ENCODE measurements around the gene C1orf198.

Gene C1orf198

DNA sequence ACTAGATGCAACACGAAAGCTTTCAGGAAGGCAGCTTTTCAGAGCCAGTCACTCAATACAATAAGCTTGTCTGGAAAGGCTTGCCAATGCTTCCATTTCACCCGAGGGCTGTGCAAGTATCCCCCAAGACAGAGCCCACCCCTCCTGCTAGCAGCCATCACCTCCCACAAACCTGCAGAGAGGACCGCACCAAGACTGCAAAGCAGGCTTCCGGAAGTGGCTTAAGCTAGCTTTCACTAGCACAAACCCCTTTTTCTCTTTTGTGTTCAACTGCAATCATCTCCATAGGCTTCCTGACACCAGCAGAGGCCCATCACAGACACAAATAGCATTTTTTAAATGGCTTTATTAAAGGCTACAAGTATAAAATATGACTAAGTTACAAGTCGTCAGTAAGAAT, 31.5 kb downstream of the C1orf198 start:
- no peak overlapping the region for H3K4me3 ChIP-seq (replicated peaks in 1 of 2; ENCODE audit: low read depth in 2 of 2, low read length in 2 of 2)
- TF ChIP-seq, protein P1, sequence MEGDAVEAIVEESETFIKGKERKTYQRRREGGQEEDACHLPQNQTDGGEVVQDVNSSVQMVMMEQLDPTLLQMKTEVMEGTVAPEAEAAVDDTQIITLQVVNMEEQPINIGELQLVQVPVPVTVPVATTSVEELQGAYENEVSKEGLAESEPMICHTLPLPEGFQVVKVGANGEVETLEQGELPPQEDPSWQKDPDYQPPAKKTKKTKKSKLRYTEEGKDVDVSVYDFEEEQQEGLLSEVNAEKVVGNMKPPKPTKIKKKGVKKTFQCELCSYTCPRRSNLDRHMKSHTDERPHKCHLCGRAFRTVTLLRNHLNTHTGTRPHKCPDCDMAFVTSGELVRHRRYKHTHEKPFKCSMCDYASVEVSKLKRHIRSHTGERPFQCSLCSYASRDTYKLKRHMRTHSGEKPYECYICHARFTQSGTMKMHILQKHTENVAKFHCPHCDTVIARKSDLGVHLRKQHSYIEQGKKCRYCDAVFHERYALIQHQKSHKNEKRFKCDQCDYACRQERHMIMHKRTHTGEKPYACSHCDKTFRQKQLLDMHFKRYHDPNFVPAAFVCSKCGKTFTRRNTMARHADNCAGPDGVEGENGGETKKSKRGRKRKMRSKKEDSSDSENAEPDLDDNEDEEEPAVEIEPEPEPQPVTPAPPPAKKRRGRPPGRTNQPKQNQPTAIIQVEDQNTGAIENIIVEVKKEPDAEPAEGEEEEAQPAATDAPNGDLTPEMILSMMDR (IDR thresholded peaks at IDR 0.05; ENCODE audit: low read depth, low read length) = no peak
- DNase-seq (ENCODE audit: low read depth in 2 of 2) = no peak

DNA sequence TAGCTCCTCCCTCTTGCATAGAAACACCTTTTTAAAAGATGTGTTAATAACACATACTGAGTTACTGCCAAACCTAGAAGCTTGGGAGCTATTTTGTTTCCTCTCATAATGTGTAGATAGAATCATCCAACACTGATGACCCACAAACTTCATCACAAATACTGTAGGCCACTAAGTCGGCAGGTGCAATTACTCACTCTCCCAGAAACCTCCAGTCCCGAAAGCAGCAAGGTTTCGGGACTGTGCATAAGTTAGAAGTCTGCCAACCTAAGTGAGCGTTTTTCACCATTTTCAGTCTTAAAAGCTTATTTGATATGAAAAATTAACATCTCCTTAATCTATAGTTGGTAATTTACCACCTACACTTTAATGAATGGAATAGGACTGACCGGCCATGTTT, 32.0 kb downstream of the C1orf198 start:
- TF ChIP-seq, protein P1 (IDR thresholded peaks at IDR 0.05; ENCODE audit: low read depth, low read length) = no peak
- DNase-seq (ENCODE audit: low read depth in 2 of 2) = no peak
- H3K4me3 ChIP-seq (replicated peaks in 1 of 2; ENCODE audit: low read depth in 2 of 2, low read length in 2 of 2) = no peak overlapping the region

GRCh38 chr1:230834292-230834691, 34.0 kb downstream of the C1orf198 start:
- H3K4me3 ChIP-seq (replicated peaks in 1 of 2; ENCODE audit: low read depth in 2 of 2, low read length in 2 of 2) = no peak overlapping the region
- peak in 1 of 2 donors; percentile 30 for DNase-seq (ENCODE audit: low read depth in 2 of 2)
- TF ChIP-seq, protein P1 (IDR thresholded peaks at IDR 0.05; ENCODE audit: low read depth, low read length) = no peak

GRCh38 chr1:230833511-230833910, 34.8 kb downstream of the C1orf198 start:
- TF ChIP-seq, protein P1 (IDR thresholded peaks at IDR 0.05; ENCODE audit: low read depth, low read length) = no peak
- no peak for DNase-seq (ENCODE audit: low read depth in 2 of 2)
- no peak overlapping the region for H3K4me3 ChIP-seq (replicated peaks in 1 of 2; ENCODE audit: low read depth in 2 of 2, low read length in 2 of 2)

DNA sequence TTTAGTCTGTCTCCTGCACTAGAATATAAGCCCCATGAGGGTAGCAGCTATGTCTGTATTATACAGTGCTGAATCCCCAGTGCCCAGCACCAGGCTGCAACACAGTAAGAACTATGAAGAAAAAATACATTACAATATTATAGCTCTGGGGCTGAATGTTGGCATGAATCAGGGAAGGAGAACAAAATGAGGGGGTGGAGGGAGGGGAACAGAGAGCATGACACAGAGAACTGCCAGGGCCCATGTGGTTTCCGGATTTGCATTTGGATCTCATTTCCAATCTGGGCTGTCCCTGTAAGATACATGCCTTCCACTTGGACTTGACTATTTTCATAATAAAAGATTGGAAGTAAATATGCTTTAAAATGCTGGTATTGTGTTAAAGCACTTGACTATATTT, 35.8 kb downstream of the C1orf198 start:
- TF ChIP-seq, protein P1 (IDR thresholded peaks at IDR 0.05; ENCODE audit: low read depth, low read length) = no peak
- peak; percentile 34 to 56 for DNase-seq (ENCODE audit: low read depth in 2 of 2)
- no peak overlapping the region for H3K4me3 ChIP-seq (replicated peaks in 1 of 2; ENCODE audit: low read depth in 2 of 2, low read length in 2 of 2)

DNA sequence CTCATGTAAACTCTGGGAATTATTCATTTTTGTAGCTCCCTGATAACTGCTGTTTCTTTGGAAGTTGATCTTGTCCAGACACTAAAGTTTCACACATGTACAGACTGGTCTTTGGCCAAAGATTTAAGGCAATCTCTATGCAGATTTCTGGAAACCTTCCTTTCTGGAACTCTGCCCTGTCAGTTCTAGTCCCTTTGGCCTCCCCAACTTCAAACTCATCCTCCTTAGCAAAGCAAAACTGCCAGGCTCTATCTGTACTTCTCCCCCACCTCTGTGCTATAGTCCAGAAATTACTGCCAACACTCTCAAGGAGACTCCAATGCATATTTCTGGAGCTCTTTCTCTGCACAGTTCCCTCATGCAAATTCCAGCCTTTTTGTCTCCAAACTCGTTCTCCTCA, 36.5 kb downstream of the C1orf198 start:
- DNase-seq (ENCODE audit: low read depth in 2 of 2) = peak in 1 of 2 donors; percentile 94
- TF ChIP-seq, protein P1 (IDR thresholded peaks at IDR 0.05; ENCODE audit: low read depth, low read length) = no peak
- H3K4me3 ChIP-seq (replicated peaks in 1 of 2; ENCODE audit: low read depth in 2 of 2, low read length in 2 of 2) = no peak overlapping the region

DNA sequence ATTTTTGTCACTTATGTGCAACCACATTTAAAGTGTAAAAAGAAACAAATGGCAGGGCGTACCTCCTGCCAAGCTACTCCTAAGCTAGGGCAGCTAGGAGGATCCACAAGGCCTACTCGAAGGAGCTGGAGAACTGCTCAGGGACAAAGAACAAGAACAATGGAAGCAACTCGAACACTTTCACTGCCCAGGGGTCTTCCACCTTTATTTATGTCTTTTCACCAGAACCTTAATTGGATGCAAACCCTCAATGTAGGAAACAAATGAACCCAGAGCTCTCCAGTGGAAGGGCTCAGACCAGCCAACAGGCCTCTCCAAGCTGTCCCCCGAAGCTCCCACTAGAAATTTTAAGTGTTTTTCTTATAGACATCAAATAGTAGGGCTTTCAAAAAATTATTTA, 39.9 kb downstream of the C1orf198 start:
- no peak for DNase-seq (ENCODE audit: low read depth in 2 of 2)
- H3K4me3 ChIP-seq (replicated peaks in 1 of 2; ENCODE audit: low read depth in 2 of 2, low read length in 2 of 2) = no peak overlapping the region
- TF ChIP-seq, protein P1 (IDR thresholded peaks at IDR 0.05; ENCODE audit: low read depth, low read length) = no peak
